ENCODE results near the gene EARS2. TPM values are rescaled to one million over a fixed set of nuclear protein-coding genes. Genes with fewer than 3 reads are reported as not detected.

Gene EARS2
- total and polyA plus RNA-seq, 2 of the 8 experiments (the other 6 are each of a cell fraction or from before 2014, with no cell fraction given): 47.8 to 111 TPM

DNA sequence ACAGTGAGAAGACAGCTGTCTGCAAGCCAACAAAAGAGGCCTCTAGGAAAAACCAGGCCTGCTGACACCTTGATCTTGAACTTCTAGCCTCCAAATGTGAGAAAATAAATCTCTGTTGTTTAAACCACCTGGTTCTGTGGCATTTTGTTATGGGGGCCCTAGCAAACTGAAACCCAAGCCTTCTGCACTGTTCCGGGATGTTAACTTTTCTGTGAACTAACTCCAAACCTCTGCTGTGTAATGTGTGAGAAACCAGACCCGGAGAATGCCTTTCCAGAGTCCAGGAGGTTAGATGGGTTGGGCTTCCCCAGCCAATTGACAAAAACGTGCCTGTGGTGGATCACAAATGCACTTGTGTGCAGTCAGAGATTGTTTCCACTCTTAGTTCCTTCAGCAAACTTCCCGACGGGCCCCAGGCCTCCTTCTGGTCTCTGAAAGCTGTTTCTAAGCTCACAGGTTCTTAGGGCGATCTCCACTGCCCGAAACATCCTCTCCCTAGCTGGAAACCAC is 33.2 kb downstream of the EARS2 start (continued):
- TF ChIP-seq SP4 (IDR thresholded peaks at IDR 0.05; ENCODE audit: low read length): no peak
- TF ChIP-seq CEBPB (IDR thresholded peaks at IDR 0.05; ENCODE audit: low read depth, low read length): no peak
- TF ChIP-seq BCL11A (IDR thresholded peaks at IDR 0.05; ENCODE audit: low read depth in 2 of 2, low read length in 2 of 2): no peak
